NB4 (cell line): ENCODE data around the gene CDON.

ENCODE experiments used
- DNase-seq: peaks from one replicate; pipeline ENCODE4 v3.0.0; 2010; ENCODE audit warnings: low read depth
- H3K4me3 ChIP-seq: one replicate; pipeline ENCODE4 v1.5.1; 2011; ENCODE audit warnings: mild to moderate bottlenecking, low read depth, low read length, moderate library complexity
- MYC ChIP-seq: IDR thresholded peaks from 2 replicates; pipeline ENCODE4 v1.6.1; 2011; ENCODE audit warnings: low read depth, low read length
- POLR2A ChIP-seq: IDR thresholded peaks from 2 replicates; pipeline ENCODE4 v1.6.1; 2011; ENCODE audit warnings: mild to moderate bottlenecking; ENCODE audit not compliant: insufficient read length; ENCODE audit errors: extremely low read depth
- TF ChIP-seq, protein P1 (sequence below): IDR thresholded peaks from 2 replicates; pipeline ENCODE4 v1.6.1; 2011; ENCODE audit warnings: low read depth, low read length
- TF ChIP-seq, protein P2 (sequence below): IDR thresholded peaks from one replicate; pipeline ENCODE4 v1.5.1; 2012; ENCODE audit warnings: low read depth, low read length

The CDON gene

DNA sequence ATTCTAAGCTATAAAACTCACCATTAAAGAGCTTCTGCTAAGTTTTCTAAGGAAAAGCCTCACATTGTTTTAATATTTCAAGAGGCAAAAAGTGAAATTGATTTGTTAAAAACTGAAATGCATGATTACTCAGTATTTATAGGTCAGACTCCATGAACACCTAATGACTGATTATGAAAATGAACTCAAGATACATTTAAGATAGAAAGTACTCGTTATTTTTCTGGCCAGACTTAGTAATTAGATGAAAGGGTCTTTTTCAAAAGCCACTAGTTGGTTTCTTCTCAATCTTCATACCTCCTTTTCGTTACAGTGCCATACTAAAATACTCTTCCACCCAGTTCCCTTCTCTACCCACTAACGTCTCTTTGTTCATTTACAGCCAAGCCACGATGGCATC is 60.5 kb downstream of the CDON start:
- no peak for DNase-seq
- no peak overlapping the region for H3K4me3 ChIP-seq
- TF ChIP-seq, protein P1, sequence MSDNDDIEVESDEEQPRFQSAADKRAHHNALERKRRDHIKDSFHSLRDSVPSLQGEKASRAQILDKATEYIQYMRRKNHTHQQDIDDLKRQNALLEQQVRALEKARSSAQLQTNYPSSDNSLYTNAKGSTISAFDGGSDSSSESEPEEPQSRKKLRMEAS: no peak
- TF ChIP-seq MYC (no peak), POLR2A (no peak)
- TF ChIP-seq, protein P2, sequence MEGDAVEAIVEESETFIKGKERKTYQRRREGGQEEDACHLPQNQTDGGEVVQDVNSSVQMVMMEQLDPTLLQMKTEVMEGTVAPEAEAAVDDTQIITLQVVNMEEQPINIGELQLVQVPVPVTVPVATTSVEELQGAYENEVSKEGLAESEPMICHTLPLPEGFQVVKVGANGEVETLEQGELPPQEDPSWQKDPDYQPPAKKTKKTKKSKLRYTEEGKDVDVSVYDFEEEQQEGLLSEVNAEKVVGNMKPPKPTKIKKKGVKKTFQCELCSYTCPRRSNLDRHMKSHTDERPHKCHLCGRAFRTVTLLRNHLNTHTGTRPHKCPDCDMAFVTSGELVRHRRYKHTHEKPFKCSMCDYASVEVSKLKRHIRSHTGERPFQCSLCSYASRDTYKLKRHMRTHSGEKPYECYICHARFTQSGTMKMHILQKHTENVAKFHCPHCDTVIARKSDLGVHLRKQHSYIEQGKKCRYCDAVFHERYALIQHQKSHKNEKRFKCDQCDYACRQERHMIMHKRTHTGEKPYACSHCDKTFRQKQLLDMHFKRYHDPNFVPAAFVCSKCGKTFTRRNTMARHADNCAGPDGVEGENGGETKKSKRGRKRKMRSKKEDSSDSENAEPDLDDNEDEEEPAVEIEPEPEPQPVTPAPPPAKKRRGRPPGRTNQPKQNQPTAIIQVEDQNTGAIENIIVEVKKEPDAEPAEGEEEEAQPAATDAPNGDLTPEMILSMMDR: no peak

DNA sequence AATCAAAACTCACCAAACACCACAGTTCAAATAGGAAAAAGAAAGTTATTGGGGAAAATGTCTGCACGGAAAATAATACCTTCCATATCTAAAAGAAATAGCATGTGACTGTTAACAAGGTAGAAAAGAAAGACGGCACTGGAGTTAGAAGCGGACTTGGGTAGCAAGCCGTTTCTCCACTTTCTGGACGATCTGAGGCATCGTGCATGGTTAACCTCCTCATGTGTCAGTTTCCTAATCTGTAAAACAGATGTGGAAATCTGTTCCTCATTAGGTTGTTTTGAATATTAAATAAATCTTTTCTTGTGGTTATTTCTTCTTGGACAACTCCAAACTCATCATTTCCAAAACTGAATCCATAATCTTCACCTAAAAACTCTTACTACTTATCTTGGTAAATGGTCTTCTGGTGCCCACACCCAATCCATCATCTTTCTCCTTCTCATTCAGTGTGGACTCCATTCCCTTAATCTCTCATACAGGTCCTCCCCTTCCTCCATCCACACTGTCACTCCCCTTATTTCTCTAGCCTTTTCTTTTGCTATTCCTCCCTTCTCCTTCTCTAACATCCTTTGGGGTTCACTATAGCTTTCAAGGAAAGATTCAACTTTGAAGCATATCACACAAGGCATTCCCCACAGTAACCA is 63.3 kb downstream of the CDON start:
- no peak for TF ChIP-seq POLR2A
- TF ChIP-seq, protein P2: no peak
- no peak for TF ChIP-seq MYC
- TF ChIP-seq, protein P1: no peak
- no peak for DNase-seq

DNA sequence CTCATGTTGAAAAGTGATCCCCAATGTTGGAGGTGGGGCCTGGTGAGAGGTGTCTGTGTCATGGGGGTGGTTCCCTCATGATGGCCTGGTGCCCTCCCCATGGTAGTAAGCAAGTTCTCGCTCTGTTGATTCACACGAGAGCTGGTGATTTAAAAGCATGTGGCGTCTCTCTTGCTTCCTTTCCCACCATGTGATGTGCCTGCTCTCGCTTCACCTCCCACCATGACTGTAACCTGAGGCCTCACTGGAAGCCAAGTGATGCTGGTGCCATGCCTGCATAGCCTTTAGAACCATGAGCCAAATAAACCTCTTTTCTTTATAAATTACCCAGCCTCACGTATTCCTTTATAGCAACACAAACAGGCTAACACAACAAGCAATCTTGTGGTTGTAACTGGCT is 64.4 kb downstream of the CDON start:
- TF ChIP-seq, protein P1: no peak
- TF ChIP-seq, protein P2: no peak
- TF ChIP-seq POLR2A: no peak
- no peak for DNase-seq
- H3K4me3 ChIP-seq: no peak overlapping the region

More for the DNA sequence above, 63.3 kb downstream of the CDON start:
- H3K4me3 ChIP-seq: no peak overlapping the region

DNA sequence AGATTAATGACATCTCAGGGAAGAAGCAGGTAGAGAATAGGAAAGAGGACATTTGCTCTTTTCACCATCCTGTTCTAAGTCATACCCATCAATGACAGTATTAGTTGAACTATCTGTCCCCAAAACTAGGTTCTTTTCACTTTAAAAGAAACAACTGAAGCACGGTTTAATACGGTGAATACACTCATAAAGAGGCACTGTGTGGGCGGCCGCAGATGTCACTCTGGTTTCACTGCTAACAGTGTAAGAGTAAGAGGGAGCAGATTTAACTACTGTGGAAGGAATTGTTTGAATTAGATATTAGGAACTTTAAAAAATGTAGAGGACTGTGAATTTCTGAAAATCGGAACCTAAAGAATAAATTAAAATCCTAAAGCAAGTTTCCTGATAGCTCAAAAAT is 67.4 kb downstream of the CDON start:
- DNase-seq: no peak
- TF ChIP-seq POLR2A (no peak), MYC (no peak)
- TF ChIP-seq, protein P2: no peak
- TF ChIP-seq, protein P1: no peak
- no peak overlapping the region for H3K4me3 ChIP-seq

DNA sequence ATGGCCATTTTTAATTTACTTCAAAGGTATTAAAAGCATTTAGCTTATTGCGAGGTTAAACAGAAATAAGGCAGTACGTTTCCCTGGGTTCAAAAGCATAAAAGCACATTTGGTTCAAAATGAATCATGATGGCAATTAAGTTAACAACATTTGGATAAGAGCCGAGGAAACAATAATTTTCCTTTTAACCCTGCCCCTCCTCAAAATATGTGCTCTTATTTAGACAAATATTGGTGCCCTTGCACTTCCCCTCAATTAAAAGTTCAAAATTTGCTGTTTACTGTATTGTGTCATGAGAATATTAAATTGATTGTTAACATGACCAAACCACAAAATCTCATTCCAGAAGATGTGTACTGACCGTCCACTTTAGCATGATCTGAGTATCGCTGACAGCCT is 68.2 kb downstream of the CDON start:
- TF ChIP-seq, protein P1: no peak
- TF ChIP-seq MYC (no peak), POLR2A (no peak)
- TF ChIP-seq, protein P2: no peak
- DNase-seq: no peak
- H3K4me3 ChIP-seq: no peak overlapping the region
